ENCODE measurements around the gene ZNF841. TPM values are rescaled to one million over a fixed set of nuclear protein-coding genes. Genes with fewer than 3 reads are reported as not detected.

Gene ZNF841
- total and polyA plus RNA-seq, 2 donors (not counting 1 experiment from before 2014, with no cell fraction given), result 7.4 to 50.8 TPM

- Histone ChIP-seq H3K4me3 (ENCODE audit: control extremely low read depth in 1 of 5, extremely low read depth in 1 of 5, insufficient read depth in 1 of 5, low read depth in 2 of 5, low read length in 4 of 5) (peak overlapping the region; percentile 89 to 100 (median 99)), H3K27me3 (replicated peaks in 1 of 4; ENCODE audit: control extremely low read depth in 1 of 4, control insufficient read depth in 3 of 4, insufficient read depth in 4 of 4, low read length in 3 of 4) (no peaks in the 10 kb centered on the region), H4K20me1 (ENCODE audit: control insufficient read depth, insufficient read depth, low read length, poor library complexity, severe bottlenecking) (no peaks in the 10 kb centered on the region), H3K79me2 (ENCODE audit: control insufficient read depth, insufficient read depth, low read length) (peaks cover 48% of the 10 kb centered on the region), H3K9ac (ENCODE audit: low read length) (peak overlapping the region; percentile 98), H3K27ac (ENCODE audit: low read length in 2 of 2) (peak overlapping the region in 1 of 2 donors; percentile 87), H3K36me3 (replicated peaks in 1 of 2; ENCODE audit: control extremely low read depth in 1 of 2, control insufficient read depth in 1 of 2, extremely low read depth in 1 of 2, insufficient read depth in 2 of 2, low read length in 1 of 2) (peaks cover 1 to 25% of the 10 kb centered on the region in 2 experiments), H2AFZ (ENCODE audit: insufficient read depth, low read depth, low read length, poor library complexity, severe bottlenecking) (peak overlapping the region; percentile 90), H3K9me3 (ENCODE audit: control extremely low read depth in 1 of 3, control insufficient read depth in 2 of 3, insufficient read depth in 1 of 3, low read length in 2 of 3) (peaks cover 8 to 60% (median 21%) of the 10 kb centered on the region in 3 donors), H3K4me2 (replicated peaks; ENCODE audit: low read depth, low read length, poor library complexity, severe bottlenecking) (peak overlapping the region; percentile 81), H3K4me1 (ENCODE audit: control insufficient read depth in 2 of 2, insufficient read depth in 2 of 2, low read length in 2 of 2) (peaks cover 14 to 20% of the 10 kb centered on the region in 2 donors)
- 45% methylated on average over 7 of the region's 12 CpGs for WGBS (ENCODE audit: insufficient coverage)
- Mint-ChIP-seq H3K27ac (peak overlapping the region; percentile 85), H3K9me3 (ENCODE audit: insufficient read depth) (peaks cover 10% of the 10 kb centered on the region), H3K27me3 (no peaks in the 10 kb centered on the region), H3K4me1 (peaks cover 33% of the 10 kb centered on the region), H3K4me3 (peak overlapping the region; percentile 93)
- ChIA-PET CTCF (interaction anchor here (0.6 kb wide), 1 partner anchor 506 kb away, joined by 3 read pairs; no protein-coding TSS in a partner anchor), POLR2A (no interaction called here)
- TF ChIP-seq CTCF (IDR thresholded peaks at IDR 0.05), result no peak
- TF ChIP-seq EZH2 (IDR thresholded peaks at IDR 0.05; ENCODE audit: borderline replicate concordance, insufficient read depth, low read depth, low read length, poor library complexity, severe bottlenecking), result no peak
- DNase-seq (no peak), ATAC-seq (ENCODE audit: low read depth) (no peak)
- intact Hi-C loops (cut with micrococcal nuclease), result loop anchor here (1.0 to 10.0 kb wide), 4 partner anchors 46 to 1100 kb away; partner anchors contain the start of genes ZNF665 and ZNF836
Measured at GRCh38 chr19:52094526-52095130, 937 bp downstream of the ZNF841 start.

GRCh38 chr19:52086481-52086880 is 9.1 kb downstream of the ZNF841 start:
- ChIA-PET POLR2A (no interaction called here), CTCF (no interaction called here)
- H3K9me3 Mint-ChIP-seq (ENCODE audit: insufficient read depth), result peaks cover 23% of the 10 kb centered on the region
- ATAC-seq (ENCODE audit: low read depth) (no peak), DNase-seq (no peak)
- Histone ChIP-seq H2AFZ (ENCODE audit: insufficient read depth, low read depth, low read length, poor library complexity, severe bottlenecking) (no peak overlapping the region), H3K4me2 (replicated peaks; ENCODE audit: low read depth, low read length, poor library complexity, severe bottlenecking) (no peak overlapping the region), H3K27me3 (replicated peaks in 1 of 4; ENCODE audit: control extremely low read depth in 1 of 4, control insufficient read depth in 3 of 4, insufficient read depth in 4 of 4, low read length in 3 of 4) (no peaks in the 10 kb centered on the region), H3K4me1 (ENCODE audit: control insufficient read depth in 2 of 2, insufficient read depth in 2 of 2, low read length in 2 of 2) (no peaks in the 10 kb centered on the region), H3K4me3 (ENCODE audit: control extremely low read depth in 1 of 5, extremely low read depth in 1 of 5, insufficient read depth in 1 of 5, low read depth in 2 of 5, low read length in 4 of 5) (no peak overlapping the region), H3K9ac (ENCODE audit: low read length) (no peak overlapping the region), H4K20me1 (ENCODE audit: control insufficient read depth, insufficient read depth, low read length, poor library complexity, severe bottlenecking) (no peaks in the 10 kb centered on the region), H3K9me3 (ENCODE audit: control extremely low read depth in 1 of 3, control insufficient read depth in 2 of 3, insufficient read depth in 1 of 3, low read length in 2 of 3) (peaks cover 2 to 34% (median 16%) of the 10 kb centered on the region in 3 donors), H3K36me3 (replicated peaks in 1 of 2; ENCODE audit: control extremely low read depth in 1 of 2, control insufficient read depth in 1 of 2, extremely low read depth in 1 of 2, insufficient read depth in 2 of 2, low read length in 1 of 2) (peaks cover 16 to 66% of the 10 kb centered on the region in 2 experiments), H3K27ac (ENCODE audit: low read length in 2 of 2) (no peak overlapping the region), H3K79me2 (ENCODE audit: control insufficient read depth, insufficient read depth, low read length) (peaks cover 31% of the 10 kb centered on the region)
- TF ChIP-seq EZH2 (IDR thresholded peaks at IDR 0.05; ENCODE audit: borderline replicate concordance, insufficient read depth, low read depth, low read length, poor library complexity, severe bottlenecking) (no peak), CTCF (IDR thresholded peaks at IDR 0.05) (no peak)
- H3K27ac Mint-ChIP-seq, result no peak overlapping the region
- H3K27me3 Mint-ChIP-seq, result no peaks in the 10 kb centered on the region
- peaks cover 1% of the 10 kb centered on the region for H3K4me1 Mint-ChIP-seq
- H3K4me3 Mint-ChIP-seq, result no peak overlapping the region
- intact Hi-C loops (cut with micrococcal nuclease), result no loop called here
